Measurements from ENCODE around the gene ABCB6. TPM values are rescaled to one million over a fixed set of nuclear protein-coding genes. Genes with fewer than 3 reads are reported as not detected.

ABCB6 gene
- total RNA-seq, 2 experiments from 2014 or later: 18.2 to 21.9 TPM

- peak within 1 kb of the TSS; percentile 86 for H3K4me3 Mint-ChIP-seq
- peak within 1 kb of the TSS; percentile 97 for H3K27ac Mint-ChIP-seq
- CTCF ChIA-PET: interaction anchor here (0.6 to 3.1 kb wide), 16 partner anchors 14 to 197 kb away, joined by 3 to 29 read pairs (median 5); partner anchors contain the start of genes ABCB6, DNAJB2, NHEJ1 and ZFAND2B
- no peaks in the 10 kb centered on the region for H3K9me3 Mint-ChIP-seq (ENCODE audit: low read depth)
- ATAC-seq (peak; percentile 81), DNase-seq (peak; percentile 93)
- intact Hi-C loops (cut with DNase I, micrococcal nuclease): loop anchor here (1.0 to 5.0 kb wide), 15 partner anchors 17 to 781 kb away; partner anchors contain the start of genes DNAJB2 (in 2 of the 2), NHEJ1 (in 2 of the 2), ABCB6 (in 1 of the 2) and ANKZF1 (in 1 of the 2)
- peaks cover 37% of the 10 kb centered on the region for H3K36me3 Mint-ChIP-seq (ENCODE audit: low read depth)
- no peaks in the 10 kb centered on the region for H3K27me3 Mint-ChIP-seq
- POLR2A ChIA-PET: interaction anchor here (0.7 to 1.4 kb wide), 5 partner anchors 29 to 118 kb away, joined by 3 to 8 read pairs (median 5); partner anchors contain the start of genes ANKZF1, ATG9A, TUBA4A and TUBA4B
- H3K4me1 Mint-ChIP-seq: peaks cover 50% of the 10 kb centered on the region
Observed at GRCh38 chr2:219176818-219177551, 41.8 kb downstream of the ABCB6 start, which contains the start of gene CNPPD1. TSS of gene CNPPD1 (minus strand) at chr2:219176925. CDS start at chr2:219176828, 97 bp downstream.

GRCh38 chr2:219175928-219176817 is 42.6 kb downstream of the ABCB6 start:
- peak overlapping the region; percentile 86 for H3K4me3 Mint-ChIP-seq
- H3K27me3 Mint-ChIP-seq: no peaks in the 10 kb centered on the region
- ATAC-seq (peak; percentile 18), DNase-seq (peak; percentile 57)
- no peaks in the 10 kb centered on the region for H3K9me3 Mint-ChIP-seq (ENCODE audit: low read depth)
- peaks cover 46% of the 10 kb centered on the region for H3K4me1 Mint-ChIP-seq
- ChIA-PET POLR2A (interaction anchor here (0.6 to 1.4 kb wide), 8 partner anchors 30 to 119 kb away, joined by 3 to 8 read pairs (median 4); partner anchors contain the start of genes ANKZF1, ATG9A, DNAJB2 and TUBA4A), CTCF (interaction anchor here (0.6 to 3.1 kb wide), 21 partner anchors 10 to 196 kb away, joined by 3 to 29 read pairs (median 4); partner anchors contain the start of genes ABCB6, DNAJB2, NHEJ1 and ZFAND2B)
- intact Hi-C loops (cut with DNase I, micrococcal nuclease): loop anchor here (1.0 to 5.0 kb wide), 6 partner anchors 16 to 519 kb away; partner anchors contain the start of genes BCS1L (in 1 of the 2), CHPF (in 1 of the 2), NHEJ1 (in 1 of the 2) and TTLL4 (in 1 of the 2)
- peaks cover 34% of the 10 kb centered on the region for H3K36me3 Mint-ChIP-seq (ENCODE audit: low read depth)
- peak overlapping the region; percentile 68 for H3K27ac Mint-ChIP-seq

GRCh38 chr2:219175486-219175885 is 43.3 kb downstream of the ABCB6 start:
- intact Hi-C loops (cut with DNase I, micrococcal nuclease): loop anchor here (5.0 kb wide), 2 partner anchors 122 to 518 kb away; partner anchors contain the start of genes BCS1L (in 1 of the 2) and ZNF142 (in 1 of the 2)
- peaks cover 42% of the 10 kb centered on the region for H3K4me1 Mint-ChIP-seq
- ATAC-seq (no peak), DNase-seq (no peak)
- peak overlapping the region; percentile 86 for H3K4me3 Mint-ChIP-seq
- H3K9me3 Mint-ChIP-seq (ENCODE audit: low read depth): no peaks in the 10 kb centered on the region
- peak overlapping the region; percentile 65 for H3K27ac Mint-ChIP-seq
- peaks cover 28% of the 10 kb centered on the region for H3K36me3 Mint-ChIP-seq (ENCODE audit: low read depth)
- POLR2A ChIA-PET: interaction anchor here (0.6 to 1.4 kb wide), 5 partner anchors 54 to 119 kb away, joined by 3 to 5 read pairs (median 4); partner anchors contain the start of genes ANKZF1, ATG9A, DNAJB2 and TUBA4A
- H3K27me3 Mint-ChIP-seq: no peaks in the 10 kb centered on the region
- CTCF ChIA-PET: interaction anchor here (0.6 to 3.1 kb wide), 19 partner anchors 9 to 141 kb away, joined by 3 to 29 read pairs (median 5); partner anchors contain the start of genes ABCB6, DNAJB2, NHEJ1 and ZFAND2B

- ChIA-PET CTCF (interaction anchor here (0.9 to 3.1 kb wide), 7 partner anchors 16 to 120 kb away, joined by 3 to 29 read pairs (median 12); partner anchors contain the start of genes NHEJ1 and ZFAND2B), POLR2A (interaction anchor here (1.0 kb wide), 1 partner anchor 78 kb away, joined by 5 read pairs; the partner anchor contains the start of gene TUBA4B)
- Mint-ChIP-seq H3K27me3 (no peaks in the 10 kb centered on the region), H3K27ac (no peak overlapping the region), H3K36me3 (ENCODE audit: low read depth) (peaks cover 21% of the 10 kb centered on the region), H3K9me3 (ENCODE audit: low read depth) (no peaks in the 10 kb centered on the region), H3K4me1 (peaks cover 42% of the 10 kb centered on the region), H3K4me3 (peak overlapping the region; percentile 0)
- DNase-seq (no peak), ATAC-seq (no peak)
- intact Hi-C loops (cut with DNase I, micrococcal nuclease): loop anchor here (5.0 kb wide), 2 partner anchors 122 to 518 kb away; partner anchors contain the start of genes BCS1L (in 1 of the 2) and ZNF142 (in 1 of the 2)
Observed at GRCh38 chr2:219174801-219175200, 44.0 kb downstream of the ABCB6 start.

GRCh38 chr2:219174146-219174545 is 44.6 kb downstream of the ABCB6 start:
- DNase-seq (no peak), ATAC-seq (no peak)
- ChIA-PET CTCF (interaction anchor here (0.8 to 3.1 kb wide), 7 partner anchors 10 to 164 kb away, joined by 3 to 29 read pairs (median 5); partner anchors contain the start of gene ZFAND2B), POLR2A (no interaction called here)
- intact Hi-C loops (cut with DNase I, micrococcal nuclease): no loop called here
- Mint-ChIP-seq H3K4me3 (peak overlapping the region; percentile 0), H3K36me3 (ENCODE audit: low read depth) (peaks cover 21% of the 10 kb centered on the region), H3K27me3 (no peaks in the 10 kb centered on the region), H3K9me3 (ENCODE audit: low read depth) (no peaks in the 10 kb centered on the region), H3K4me1 (peaks cover 36% of the 10 kb centered on the region), H3K27ac (no peak overlapping the region)

- H3K4me1 Mint-ChIP-seq: peaks cover 31% of the 10 kb centered on the region
- POLR2A ChIA-PET: no interaction called here
- H3K36me3 Mint-ChIP-seq (ENCODE audit: low read depth): peaks cover 21% of the 10 kb centered on the region
- DNase-seq (no peak), ATAC-seq (no peak)
- no peaks in the 10 kb centered on the region for H3K9me3 Mint-ChIP-seq (ENCODE audit: low read depth)
- intact Hi-C loops (cut with DNase I, micrococcal nuclease): no loop called here
- CTCF ChIA-PET: interaction anchor here (0.6 to 1.9 kb wide), 10 partner anchors 9 to 127 kb away, joined by 3 to 12 read pairs (median 4); partner anchors contain the start of genes ABCB6 and NHEJ1
- no peaks in the 10 kb centered on the region for H3K27me3 Mint-ChIP-seq
- H3K4me3 Mint-ChIP-seq: no peak overlapping the region
- peak overlapping the region; percentile 39 for H3K27ac Mint-ChIP-seq
Observed at GRCh38 chr2:219173176-219173575, 45.6 kb downstream of the ABCB6 start.

- ChIA-PET CTCF (interaction anchor here (0.5 to 3.2 kb wide), 18 partner anchors 9 to 179 kb away, joined by 3 to 15 read pairs (median 4); partner anchors contain the start of genes ABCB6 and NHEJ1), POLR2A (interaction anchor here (0.6 kb wide), 1 partner anchor 107 kb away, joined by 4 read pairs; the partner anchor contains the start of gene DNAJB2)
- no peaks in the 10 kb centered on the region for H3K27me3 Mint-ChIP-seq
- peaks cover 31% of the 10 kb centered on the region for H3K4me1 Mint-ChIP-seq
- no peaks in the 10 kb centered on the region for H3K9me3 Mint-ChIP-seq (ENCODE audit: low read depth)
- H3K36me3 Mint-ChIP-seq (ENCODE audit: low read depth): peaks cover 21% of the 10 kb centered on the region
- H3K27ac Mint-ChIP-seq: no peak overlapping the region
- H3K4me3 Mint-ChIP-seq: no peak overlapping the region
- ATAC-seq: no peak
- DNase-seq: no peak
- intact Hi-C loops (cut with DNase I, micrococcal nuclease): no loop called here
Observed at GRCh38 chr2:219172231-219173154, 46.3 kb downstream of the ABCB6 start.

- H3K27ac Mint-ChIP-seq: peak overlapping the region; percentile 2
- intact Hi-C loops (cut with DNase I, micrococcal nuclease): loop anchor here in 1 of 2 experiments (1.0 kb wide), 1 partner anchor 40 kb away; no protein-coding TSS in a partner anchor
- DNase-seq: peak; percentile 39
- H3K27me3 Mint-ChIP-seq: no peaks in the 10 kb centered on the region
- POLR2A ChIA-PET: interaction anchor here (0.6 kb wide), 1 partner anchor 34 kb away, joined by 3 read pairs; no protein-coding TSS in a partner anchor
- H3K4me3 Mint-ChIP-seq: no peak overlapping the region
- peaks cover 25% of the 10 kb centered on the region for H3K36me3 Mint-ChIP-seq (ENCODE audit: low read depth)
- peaks cover 31% of the 10 kb centered on the region for H3K4me1 Mint-ChIP-seq
- no peaks in the 10 kb centered on the region for H3K9me3 Mint-ChIP-seq (ENCODE audit: low read depth)
- CTCF ChIA-PET: interaction anchor here (0.6 to 3.2 kb wide), 22 partner anchors 11 to 942 kb away, joined by 3 to 19 read pairs (median 5); partner anchors contain the start of genes ABCB6 and NHEJ1
- peak; percentile 64 for ATAC-seq
Observed at GRCh38 chr2:219171231-219171651, 47.5 kb downstream of the ABCB6 start.

GRCh38 chr2:219169930-219170654 is 48.7 kb downstream of the ABCB6 start, which contains the start of gene SLC23A3:
TSS of gene SLC23A3 (minus strand) at chr2:219170029. CDS start at chr2:219169984, 45 bp downstream.
- Mint-ChIP-seq H3K4me1 (peaks cover 21% of the 10 kb centered on the region), H3K9me3 (ENCODE audit: low read depth) (no peaks in the 10 kb centered on the region), H3K36me3 (ENCODE audit: low read depth) (peaks cover 22% of the 10 kb centered on the region), H3K4me3 (no peak within 1 kb of the TSS), H3K27ac (peak within 1 kb of the TSS; percentile 39), H3K27me3 (no peaks in the 10 kb centered on the region)
- ChIA-PET CTCF (interaction anchor here (0.8 to 3.2 kb wide), 19 partner anchors 9 to 125 kb away, joined by 3 to 19 read pairs (median 4); partner anchors contain the start of genes ABCB6 and ZFAND2B), POLR2A (interaction anchor here (0.8 kb wide), 1 partner anchor 10 kb away, joined by 11 read pairs; the partner anchor contains the start of gene NHEJ1)
- intact Hi-C loops (cut with DNase I, micrococcal nuclease): no loop called here
- DNase-seq: peak; percentile 34
- peak; percentile 68 for ATAC-seq

Measured in activated CD4-positive, alpha-beta T cell treated with anti-CD3 and anti-CD28 coated beads for 36 hours (primary cell).